MM.1S (cell line): Measurements from ENCODE around the gene GFRA3.

Experiments
- DNase-seq: peaks from one replicate; pipeline ENCODE4 v3.0.0-alpha.2; 2015
- H2AFZ ChIP-seq: fragments of 300-600 bp; sonication (generic); 2 replicates; pipeline ENCODE4 v1.6.0; 2016; ENCODE audit warnings: antibody characterized with exemption, low read length
- H3F3A ChIP-seq: fragments of 300-600 bp; sonication (generic); 2 replicates; pipeline ENCODE4 v1.6.1; 2016; ENCODE audit warnings: mild to moderate bottlenecking, antibody characterized with exemption, low read length, moderate library complexity, mixed read lengths; ENCODE audit not compliant: insufficient read depth
- H3K27ac ChIP-seq: fragments of 300-600 bp; sonication (generic); 2 replicates; pipeline ENCODE4 v1.5.1; 2016; ENCODE audit warnings: mild to moderate bottlenecking, low read length
- H3K27me3 ChIP-seq: fragments of 300-600 bp; sonication (generic); replicated peaks from 2 replicates; pipeline ENCODE4 v1.6.0; 2016; ENCODE audit warnings: low read length; ENCODE audit not compliant: insufficient read depth
- H3K36me3 ChIP-seq: fragments of 300-600 bp; sonication (generic); replicated peaks from 2 replicates; pipeline ENCODE4 v1.6.1; 2016; ENCODE audit warnings: mild to moderate bottlenecking, low read length, mixed read lengths; ENCODE audit not compliant: insufficient read depth
- H3K4me1 ChIP-seq: fragments of 300-600 bp; sonication (generic); 2 replicates; pipeline ENCODE4 v1.6.1; 2016; ENCODE audit warnings: low read length, mixed read lengths
- H3K4me2 ChIP-seq: fragments of 300-600 bp; sonication (generic); 2 replicates; pipeline ENCODE4 v1.6.0; 2016; ENCODE audit warnings: low read depth, low read length
- H3K4me3 ChIP-seq: fragments of 300-600 bp; sonication (generic); 2 replicates; pipeline ENCODE4 v1.5.1; 2016; ENCODE audit warnings: low read length, mixed read lengths
- H3K79me2 ChIP-seq: fragments of 300-600 bp; sonication (generic); 2 replicates; pipeline ENCODE4 v1.6.1; 2016; ENCODE audit warnings: mixed run types, low read length, mixed read lengths
- H3K9ac ChIP-seq: fragments of 300-600 bp; sonication (generic); 2 replicates; pipeline ENCODE4 v1.6.1; 2016; ENCODE audit warnings: low read length, mixed read lengths
- H3K9me2 ChIP-seq: fragments of 300-600 bp; sonication (generic); replicated peaks from 2 replicates; pipeline ENCODE4 v1.6.1; 2016; ENCODE audit warnings: mild to moderate bottlenecking, low read length, mixed read lengths; ENCODE audit not compliant: insufficient read depth
- H3K9me3 ChIP-seq: fragments of 300-600 bp; sonication (generic); replicated peaks from 2 replicates; pipeline ENCODE4 v1.6.1; 2016; ENCODE audit warnings: mild to moderate bottlenecking, low read length, mixed read lengths; ENCODE audit not compliant: insufficient read depth
- H4K20me1 ChIP-seq: fragments of 300-600 bp; sonication (generic); 2 replicates; pipeline ENCODE4 v1.6.1; 2016; ENCODE audit warnings: mild to moderate bottlenecking, low read length, moderate library complexity, mixed read lengths; ENCODE audit not compliant: insufficient read depth
- EZH2 ChIP-seq: fragments of 300-600 bp; sonication (generic); optimal IDR thresholded peaks from 2 replicates; pipeline ENCODE3; 2017; ENCODE audit warnings: low read depth, mild to moderate bottlenecking, antibody characterized with exemption, low read length, mixed read lengths
- EZH2phosphoT487 ChIP-seq: fragments of 300-600 bp; sonication (generic); IDR thresholded peaks from 2 replicates; pipeline ENCODE4 v1.6.1; 2018; ENCODE audit warnings: antibody characterized with exemption, low read length
- TF ChIP-seq, protein P1 (sequence below): fragments of 300-600 bp; sonication (generic); IDR thresholded peaks from 2 replicates; pipeline ENCODE4 v1.5.1; 2016; ENCODE audit warnings: antibody characterized with exemption, low read length, mixed read lengths

GFRA3 gene

DNA sequence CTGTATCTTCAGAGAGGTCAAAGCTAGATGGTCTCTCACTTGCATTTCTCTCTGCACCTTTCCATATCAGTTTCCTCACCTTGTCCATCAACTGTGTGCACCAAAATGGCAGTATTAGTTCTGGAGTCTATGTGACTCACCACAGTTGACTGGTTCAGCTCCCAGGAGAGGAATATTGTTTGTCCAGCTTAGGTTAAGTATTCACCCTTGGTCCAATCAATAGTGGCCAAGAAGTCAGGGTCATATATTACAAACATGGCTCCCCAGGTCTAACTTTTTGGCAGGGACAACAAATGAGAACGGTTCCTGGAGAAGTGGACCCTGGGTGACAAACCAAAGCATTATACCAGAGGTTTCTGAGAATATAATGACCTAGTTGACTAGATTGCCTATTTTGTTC, 36.4 kb downstream of the GFRA3 start:
- Histone ChIP-seq H3K9me3 (no peaks in the 10 kb centered on the region), H3K4me3 (no peak overlapping the region), H3K9me2 (no peaks in the 10 kb centered on the region), H3K9ac (no peak overlapping the region), H4K20me1 (no peaks in the 10 kb centered on the region), H3K27me3 (peaks cover 6% of the 10 kb centered on the region; the same call in 1 of the 2 replicates), H2AFZ (no peak overlapping the region), H3F3A (no peaks in the 10 kb centered on the region), H3K27ac (no peak overlapping the region), H3K4me1 (no peaks in the 10 kb centered on the region), H3K36me3 (no peaks in the 10 kb centered on the region), H3K4me2 (no peak overlapping the region), H3K79me2 (no peaks in the 10 kb centered on the region)
- no peak for DNase-seq
- TF ChIP-seq EZH2 (no peak), EZH2phosphoT487 (no peak)
- TF ChIP-seq, protein P1, sequence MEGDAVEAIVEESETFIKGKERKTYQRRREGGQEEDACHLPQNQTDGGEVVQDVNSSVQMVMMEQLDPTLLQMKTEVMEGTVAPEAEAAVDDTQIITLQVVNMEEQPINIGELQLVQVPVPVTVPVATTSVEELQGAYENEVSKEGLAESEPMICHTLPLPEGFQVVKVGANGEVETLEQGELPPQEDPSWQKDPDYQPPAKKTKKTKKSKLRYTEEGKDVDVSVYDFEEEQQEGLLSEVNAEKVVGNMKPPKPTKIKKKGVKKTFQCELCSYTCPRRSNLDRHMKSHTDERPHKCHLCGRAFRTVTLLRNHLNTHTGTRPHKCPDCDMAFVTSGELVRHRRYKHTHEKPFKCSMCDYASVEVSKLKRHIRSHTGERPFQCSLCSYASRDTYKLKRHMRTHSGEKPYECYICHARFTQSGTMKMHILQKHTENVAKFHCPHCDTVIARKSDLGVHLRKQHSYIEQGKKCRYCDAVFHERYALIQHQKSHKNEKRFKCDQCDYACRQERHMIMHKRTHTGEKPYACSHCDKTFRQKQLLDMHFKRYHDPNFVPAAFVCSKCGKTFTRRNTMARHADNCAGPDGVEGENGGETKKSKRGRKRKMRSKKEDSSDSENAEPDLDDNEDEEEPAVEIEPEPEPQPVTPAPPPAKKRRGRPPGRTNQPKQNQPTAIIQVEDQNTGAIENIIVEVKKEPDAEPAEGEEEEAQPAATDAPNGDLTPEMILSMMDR = no peak

DNA sequence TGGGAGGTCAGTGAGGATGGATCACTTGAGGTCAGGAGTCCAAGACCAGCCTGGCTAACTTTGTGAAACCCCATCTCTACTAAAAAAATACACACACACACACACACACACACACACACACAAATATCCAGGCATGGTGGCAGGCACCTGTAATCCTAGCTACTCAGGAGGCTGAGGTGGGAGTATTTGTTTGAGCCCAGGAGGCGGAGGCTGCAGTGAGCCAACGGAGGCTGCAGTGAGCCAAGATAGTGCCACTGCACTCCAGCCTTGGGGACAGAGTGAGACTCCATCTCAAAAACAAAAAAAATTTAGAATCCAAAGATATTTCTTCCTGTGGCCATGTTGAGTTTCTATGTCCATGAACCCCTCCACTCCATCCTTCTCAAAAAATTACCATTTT, 39.8 kb downstream of the GFRA3 start:
- Histone ChIP-seq H3K36me3 (no peaks in the 10 kb centered on the region), H3K9me2 (no peaks in the 10 kb centered on the region), H3K4me3 (no peak overlapping the region), H3K27me3 (no peaks in the 10 kb centered on the region), H2AFZ (no peak overlapping the region), H3K79me2 (no peaks in the 10 kb centered on the region), H3F3A (no peaks in the 10 kb centered on the region), H3K4me1 (no peaks in the 10 kb centered on the region), H3K4me2 (no peak overlapping the region), H3K9ac (no peak overlapping the region), H3K27ac (no peak overlapping the region), H3K9me3 (no peaks in the 10 kb centered on the region), H4K20me1 (no peaks in the 10 kb centered on the region)
- TF ChIP-seq EZH2 = no peak
- no peak for TF ChIP-seq EZH2phosphoT487
- TF ChIP-seq, protein P1 = no peak
- DNase-seq = no peak

DNA sequence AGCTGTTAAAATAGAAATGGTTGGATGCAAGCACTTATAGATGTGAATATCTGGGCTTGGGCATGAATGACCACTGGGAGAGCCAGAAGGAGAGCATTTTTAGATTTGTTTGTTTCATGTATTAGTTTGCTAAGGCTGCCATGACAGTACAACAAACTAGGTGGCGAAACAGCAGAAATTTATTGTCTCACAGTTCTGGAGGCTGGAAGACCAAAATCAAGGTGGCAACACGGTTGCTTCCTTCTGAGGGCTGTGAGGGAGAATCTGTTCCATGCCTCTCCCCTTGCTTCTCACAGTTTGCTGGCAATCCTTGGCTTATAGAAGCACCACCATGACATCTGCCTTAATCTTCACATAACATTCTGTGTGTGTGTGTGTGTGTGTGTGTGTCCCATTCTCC, 41.1 kb downstream of the GFRA3 start:
- no peaks in the 10 kb centered on the region for H3F3A ChIP-seq
- no peak for TF ChIP-seq EZH2phosphoT487
- no peak for TF ChIP-seq EZH2
- TF ChIP-seq, protein P1 = no peak
- no peaks in the 10 kb centered on the region for H4K20me1 ChIP-seq
- no peaks in the 10 kb centered on the region for H3K4me1 ChIP-seq
- H3K9me2 ChIP-seq = no peaks in the 10 kb centered on the region
- no peak overlapping the region for H3K4me2 ChIP-seq
- H3K79me2 ChIP-seq = no peaks in the 10 kb centered on the region
- H3K4me3 ChIP-seq = no peak overlapping the region
- H2AFZ ChIP-seq = no peak overlapping the region
- H3K9me3 ChIP-seq = no peaks in the 10 kb centered on the region
- H3K36me3 ChIP-seq = no peaks in the 10 kb centered on the region
- no peaks in the 10 kb centered on the region for H3K27me3 ChIP-seq
- H3K27ac ChIP-seq = no peak overlapping the region
- no peak overlapping the region for H3K9ac ChIP-seq
- no peak for DNase-seq
